SJCRH30 (cell line): Measurements from ENCODE around the gene OSCAR. TPM values are rescaled to one million over a fixed set of nuclear protein-coding genes. Genes with fewer than 3 reads are reported as not detected.

ENCODE experiments used
- DNase-seq, 2 experiments: peaks; one replicate each; pipeline ENCODE4 v3.0.0-alpha.2; 2015 to 2020
- H3K27ac ChIP-seq: fragments of 250-450 bp; sonication (Bioruptor Pico); 2 replicates; pipeline ENCODE4 v1.5.1; 2020; ENCODE audit warnings: mild to moderate bottlenecking, moderate library complexity
- H3K27me3 ChIP-seq: fragments of 250-450 bp; sonication (Bioruptor Pico); 2 replicates; pipeline ENCODE4 v1.5.1; 2020; ENCODE audit warnings: mild to moderate bottlenecking, moderate library complexity
- H3K36me3 ChIP-seq: fragments of 250-450 bp; sonication (Bioruptor Pico); 2 replicates; pipeline ENCODE4 v1.5.1; 2020; ENCODE audit warnings: mild to moderate bottlenecking, moderate library complexity
- H3K4me1 ChIP-seq: fragments of 250-450 bp; sonication (Bioruptor Pico); 2 replicates; pipeline ENCODE4 v1.5.1; 2020; ENCODE audit warnings: mild to moderate bottlenecking, moderate library complexity
- H3K4me3 ChIP-seq: fragments of 250-450 bp; sonication (Bioruptor Pico); 2 replicates; pipeline ENCODE4 v1.5.1; 2020; ENCODE audit warnings: mild to moderate bottlenecking, moderate library complexity
- H3K9me3 ChIP-seq: fragments of 250-450 bp; sonication (Bioruptor Pico); replicated peaks from 2 replicates; pipeline ENCODE4 v1.5.1; 2020; ENCODE audit warnings: mild to moderate bottlenecking, moderate library complexity
- total RNA-seq: library from RNA; depleted of rRNA; stranded (reverse); fragments of >200 nt; shearing (Covaris generic); gene quantifications from 2 replicates; pipeline ENCODE4 v1.2.3, GENCODE V29; 2014; rRNA removed

Gene OSCAR, protein sequence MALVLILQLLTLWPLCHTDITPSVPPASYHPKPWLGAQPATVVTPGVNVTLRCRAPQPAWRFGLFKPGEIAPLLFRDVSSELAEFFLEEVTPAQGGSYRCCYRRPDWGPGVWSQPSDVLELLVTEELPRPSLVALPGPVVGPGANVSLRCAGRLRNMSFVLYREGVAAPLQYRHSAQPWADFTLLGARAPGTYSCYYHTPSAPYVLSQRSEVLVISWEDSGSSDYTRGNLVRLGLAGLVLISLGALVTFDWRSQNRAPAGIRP
- total RNA-seq, result 0.26 TPM in 1 of 2 replicates, not detected in the other

GRCh38 chr19:54100561-54100960 lies at the start of gene OSCAR:
OSCAR (minus strand) TSS chr19:54100803; CDS start chr19:54100792, 11 bp downstream.
- H3K27me3 ChIP-seq, result no peaks in the 10 kb centered on the region
- no peaks in the 10 kb centered on the region for H3K9me3 ChIP-seq
- peak in 1 of 2 experiments; percentile 16 for DNase-seq
- no peaks in the 10 kb centered on the region for H3K36me3 ChIP-seq
- H3K4me3 ChIP-seq, result no peak within 1 kb of the TSS
- no peak within 1 kb of the TSS for H3K27ac ChIP-seq
- no peaks in the 10 kb centered on the region for H3K4me1 ChIP-seq

DNA sequence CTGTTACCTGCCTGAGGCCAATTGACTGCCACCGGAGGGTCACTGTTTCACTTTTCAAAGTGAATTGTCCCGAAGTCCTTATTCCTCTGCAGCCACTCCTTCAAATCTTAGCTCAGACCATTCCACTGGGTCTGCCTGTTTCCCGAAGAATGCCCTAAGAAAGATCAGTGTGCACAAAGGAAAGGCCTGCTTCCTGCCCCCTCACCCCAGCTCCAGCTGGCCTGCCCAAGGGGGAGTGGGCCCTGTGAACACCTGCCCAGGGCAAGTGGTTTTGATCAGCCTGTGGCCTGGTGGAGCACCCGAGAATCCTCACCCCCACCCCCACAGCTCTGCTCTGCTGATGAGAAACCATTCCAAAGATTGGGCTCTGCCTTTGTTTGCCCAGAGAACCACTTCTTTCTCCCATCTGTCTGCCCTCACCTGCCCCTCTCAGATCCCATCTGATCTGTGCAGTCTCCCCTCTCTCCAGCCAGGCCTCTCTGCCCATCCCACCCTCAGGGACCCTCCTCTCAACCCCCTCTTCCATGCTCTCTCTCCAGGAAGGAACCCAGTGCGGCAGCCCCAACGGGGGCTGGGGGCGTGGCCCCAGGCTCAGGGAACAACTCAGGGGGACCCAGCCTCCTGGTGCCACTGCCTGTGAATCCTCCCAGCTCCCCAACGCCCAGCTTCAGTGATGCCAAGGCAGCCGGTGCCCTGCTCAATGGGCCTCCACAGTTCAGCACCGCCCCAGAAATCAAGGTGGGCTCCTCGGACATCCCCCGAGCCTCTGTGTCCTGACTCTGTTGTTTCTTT lies 48.6 kb upstream of the OSCAR start:
- Histone ChIP-seq H3K36me3 (peaks cover 76% of the 10 kb centered on the region), H3K4me1 (peaks cover 11% of the 10 kb centered on the region), H3K27me3 (no peaks in the 10 kb centered on the region), H3K27ac (no peak overlapping the region), H3K9me3 (no peaks in the 10 kb centered on the region), H3K4me3 (no peak overlapping the region)
- no peak for DNase-seq

DNA sequence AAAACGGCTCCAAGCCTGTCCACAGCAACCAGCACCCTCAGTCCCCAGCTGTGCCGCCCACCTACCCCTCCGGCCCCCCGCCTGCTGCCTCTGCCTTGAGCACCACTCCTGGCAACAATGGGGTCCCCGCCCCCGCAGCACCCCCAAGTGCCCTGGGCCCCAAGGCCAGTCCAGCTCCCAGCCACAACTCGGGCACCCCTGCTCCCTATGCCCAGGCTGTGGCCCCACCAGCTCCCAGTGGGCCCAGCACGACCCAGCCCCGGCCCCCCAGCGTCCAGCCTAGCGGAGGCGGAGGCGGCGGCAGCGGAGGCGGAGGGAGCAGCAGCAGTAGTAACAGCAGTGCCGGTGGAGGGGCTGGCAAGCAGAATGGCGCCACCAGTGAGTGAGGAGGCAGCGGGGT lies 47.6 kb upstream of the OSCAR start:
- no peak overlapping the region for H3K27ac ChIP-seq
- DNase-seq, result no peak
- H3K4me1 ChIP-seq, result peaks cover 2% of the 10 kb centered on the region

DNA sequence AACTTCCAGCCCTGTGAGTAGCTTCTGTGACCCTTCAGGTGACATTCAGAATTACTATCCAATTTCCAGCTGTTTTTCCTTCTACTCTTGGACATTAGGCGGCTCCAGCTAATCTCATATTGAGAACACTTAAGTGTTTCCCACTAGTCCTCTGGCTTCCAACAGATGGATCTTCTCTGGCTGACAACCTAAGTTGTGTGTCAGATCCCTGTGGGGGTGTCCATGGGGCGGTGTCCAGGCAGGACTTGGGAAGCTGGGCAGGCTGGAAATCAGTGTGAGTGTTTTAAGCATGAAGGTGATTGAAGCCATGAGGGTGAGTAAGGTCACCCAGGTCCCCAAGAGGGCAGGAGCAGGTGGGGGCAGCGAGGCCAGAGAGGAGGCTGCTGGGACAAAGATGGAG lies 47.1 kb upstream of the OSCAR start:
- no peak for DNase-seq
- Histone ChIP-seq H3K4me1 (no peaks in the 10 kb centered on the region; the same call in 1 of the 2 replicates), H3K9me3 (no peaks in the 10 kb centered on the region), H3K27me3 (no peaks in the 10 kb centered on the region), H3K27ac (no peak overlapping the region), H3K4me3 (no peak overlapping the region), H3K36me3 (peaks cover 76% of the 10 kb centered on the region)

More for the DNA sequence above, 47.6 kb upstream of the OSCAR start:
- no peak overlapping the region for H3K4me3 ChIP-seq
- no peaks in the 10 kb centered on the region for H3K9me3 ChIP-seq
- no peaks in the 10 kb centered on the region for H3K27me3 ChIP-seq
- H3K36me3 ChIP-seq, result peaks cover 76% of the 10 kb centered on the region

- no peaks in the 10 kb centered on the region for H3K9me3 ChIP-seq
- H3K4me1 ChIP-seq, result no peaks in the 10 kb centered on the region
- DNase-seq, result no peak
- H3K36me3 ChIP-seq, result peaks cover 74% of the 10 kb centered on the region
- no peak overlapping the region for H3K27ac ChIP-seq
- H3K27me3 ChIP-seq, result no peaks in the 10 kb centered on the region
- no peak overlapping the region for H3K4me3 ChIP-seq
These were observed 45.0 kb upstream of the OSCAR start for GRCh38 chr19:54145541-54146158.

GRCh38 chr19:54142166-54142780 lies 41.7 kb upstream of the OSCAR start:
- peaks cover 53% of the 10 kb centered on the region for H3K36me3 ChIP-seq
- H3K27ac ChIP-seq, result no peak overlapping the region
- H3K27me3 ChIP-seq, result no peaks in the 10 kb centered on the region
- no peaks in the 10 kb centered on the region for H3K4me1 ChIP-seq
- H3K9me3 ChIP-seq, result no peaks in the 10 kb centered on the region
- H3K4me3 ChIP-seq, result no peak overlapping the region
- no peak for DNase-seq

GRCh38 chr19:54141356-54141755 lies 40.8 kb upstream of the OSCAR start:
- peaks cover 46% of the 10 kb centered on the region for H3K36me3 ChIP-seq
- no peak for DNase-seq

GRCh38 chr19:54138489-54139256 lies 38.1 kb upstream of the OSCAR start:
- Histone ChIP-seq H3K4me3 (peak overlapping the region; percentile 83), H3K27me3 (no peaks in the 10 kb centered on the region), H3K4me1 (no peaks in the 10 kb centered on the region), H3K27ac (peak overlapping the region; percentile 95; the same call in 1 of the 2 replicates), H3K36me3 (peaks cover 21% of the 10 kb centered on the region), H3K9me3 (no peaks in the 10 kb centered on the region)
- DNase-seq, result no peak

More at GRCh38 chr19:54141356-54141755, 40.8 kb upstream of the OSCAR start:
- H3K4me1 ChIP-seq, result no peaks in the 10 kb centered on the region
- H3K27me3 ChIP-seq, result no peaks in the 10 kb centered on the region
- no peak overlapping the region for H3K27ac ChIP-seq
- no peak overlapping the region for H3K4me3 ChIP-seq
- no peaks in the 10 kb centered on the region for H3K9me3 ChIP-seq

- Histone ChIP-seq H3K36me3 (peaks cover 13% of the 10 kb centered on the region), H3K9me3 (no peaks in the 10 kb centered on the region), H3K4me3 (peak within 1 kb of the TSS; percentile 83), H3K27me3 (no peaks in the 10 kb centered on the region), H3K4me1 (no peaks in the 10 kb centered on the region), H3K27ac (peak within 1 kb of the TSS; percentile 95)
- DNase-seq, result no peak
These were observed 37.3 kb upstream of the OSCAR start, which contains the start of gene CNOT3 for GRCh38 chr19:54137699-54138488. CNOT3 (plus strand) TSS chr19:54137762; CDS start chr19:54142979, 5,217 bp downstream.

- Histone ChIP-seq H3K36me3 (peaks cover 7% of the 10 kb centered on the region; the same call in 1 of the 2 replicates), H3K9me3 (no peaks in the 10 kb centered on the region), H3K4me3 (peak overlapping the region; percentile 83), H3K27ac (peak overlapping the region; percentile 95), H3K4me1 (no peaks in the 10 kb centered on the region), H3K27me3 (no peaks in the 10 kb centered on the region)
- peak; percentile 99 to 100 for DNase-seq
These were observed 36.5 kb upstream of the OSCAR start for GRCh38 chr19:54136864-54137698.

DNA sequence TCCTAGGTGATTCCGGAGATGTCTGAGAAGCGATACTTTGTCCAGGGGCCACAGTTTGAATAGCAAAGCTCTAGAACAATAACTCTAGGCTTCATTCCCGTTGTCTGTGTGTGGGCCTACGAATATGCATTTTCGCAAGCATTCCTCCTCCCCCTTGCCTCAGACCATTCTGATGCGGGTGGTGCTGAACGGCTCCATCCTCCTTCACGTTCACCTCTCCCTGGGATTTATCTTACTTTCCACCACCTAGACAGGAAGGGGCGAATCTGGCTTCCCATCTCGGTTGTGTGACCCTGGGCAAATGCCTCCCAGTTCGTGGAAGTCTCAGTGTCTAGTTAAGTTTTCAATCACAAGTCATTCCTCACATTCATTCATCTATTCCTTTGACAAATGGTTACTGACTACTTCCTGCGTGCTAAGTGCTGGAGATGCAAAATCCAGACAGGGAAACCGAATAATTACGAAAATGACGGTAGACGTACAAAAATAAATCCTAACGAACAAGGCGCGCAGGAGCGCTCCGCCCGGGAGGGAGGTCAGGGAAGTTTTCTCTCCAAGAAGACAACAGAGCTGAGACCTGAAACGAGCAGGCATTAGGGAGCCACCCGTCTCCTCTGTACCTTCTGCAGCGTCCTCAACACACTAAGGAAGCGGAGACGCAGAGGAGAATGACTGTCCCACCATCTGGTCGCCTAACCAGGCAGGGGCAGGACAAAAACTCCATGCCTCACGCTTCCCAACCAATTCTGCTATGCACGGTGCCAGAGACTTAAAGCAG lies 35.7 kb upstream of the OSCAR start:
- Histone ChIP-seq H3K9me3 (no peaks in the 10 kb centered on the region), H3K36me3 (peaks cover 2% of the 10 kb centered on the region; the same call in 1 of the 2 replicates), H3K4me1 (no peaks in the 10 kb centered on the region), H3K4me3 (peak overlapping the region; percentile 57), H3K27ac (peak overlapping the region; percentile 21), H3K27me3 (no peaks in the 10 kb centered on the region)
- no peak for DNase-seq

- Histone ChIP-seq H3K27ac (no peak overlapping the region), H3K4me1 (no peaks in the 10 kb centered on the region), H3K4me3 (no peak overlapping the region), H3K27me3 (no peaks in the 10 kb centered on the region), H3K9me3 (no peaks in the 10 kb centered on the region), H3K36me3 (0 out of 2 replicates have a peak, but pooled peaks cover 2% of the 10 kb centered on the region)
- DNase-seq, result no peak
These were observed 33.5 kb upstream of the OSCAR start for GRCh38 chr19:54133957-54134590.
